ENCODE data around the gene DOK5.

DOK5 gene

GRCh38 chr20:54557806-54558590 is 82.6 kb downstream of the DOK5 start:
- H3K9me3 ChIP-seq (ENCODE audit: insufficient read depth, low read length): no peaks in the 10 kb centered on the region
- H3K27ac ChIP-seq (ENCODE audit: low read depth, low read length): no peak overlapping the region
- H3K4me3 ChIP-seq (ENCODE audit: insufficient read depth, low read length, poor library complexity, severe bottlenecking): no peak overlapping the region
- H3F3A ChIP-seq (ENCODE audit: insufficient read depth): no peaks in the 10 kb centered on the region
- no peak overlapping the region for H3K9ac ChIP-seq (ENCODE audit: low read length)
- no peaks in the 10 kb centered on the region for H4K20me1 ChIP-seq (ENCODE audit: low read depth, low read length)
- H2AFZ ChIP-seq (ENCODE audit: low read depth, low read length, severe bottlenecking): no peak overlapping the region
- TF ChIP-seq EZH2phosphoT487 (conservative IDR thresholded peaks at IDR 0.05; ENCODE audit: low read length): no peak
- TF ChIP-seq, protein P1, sequence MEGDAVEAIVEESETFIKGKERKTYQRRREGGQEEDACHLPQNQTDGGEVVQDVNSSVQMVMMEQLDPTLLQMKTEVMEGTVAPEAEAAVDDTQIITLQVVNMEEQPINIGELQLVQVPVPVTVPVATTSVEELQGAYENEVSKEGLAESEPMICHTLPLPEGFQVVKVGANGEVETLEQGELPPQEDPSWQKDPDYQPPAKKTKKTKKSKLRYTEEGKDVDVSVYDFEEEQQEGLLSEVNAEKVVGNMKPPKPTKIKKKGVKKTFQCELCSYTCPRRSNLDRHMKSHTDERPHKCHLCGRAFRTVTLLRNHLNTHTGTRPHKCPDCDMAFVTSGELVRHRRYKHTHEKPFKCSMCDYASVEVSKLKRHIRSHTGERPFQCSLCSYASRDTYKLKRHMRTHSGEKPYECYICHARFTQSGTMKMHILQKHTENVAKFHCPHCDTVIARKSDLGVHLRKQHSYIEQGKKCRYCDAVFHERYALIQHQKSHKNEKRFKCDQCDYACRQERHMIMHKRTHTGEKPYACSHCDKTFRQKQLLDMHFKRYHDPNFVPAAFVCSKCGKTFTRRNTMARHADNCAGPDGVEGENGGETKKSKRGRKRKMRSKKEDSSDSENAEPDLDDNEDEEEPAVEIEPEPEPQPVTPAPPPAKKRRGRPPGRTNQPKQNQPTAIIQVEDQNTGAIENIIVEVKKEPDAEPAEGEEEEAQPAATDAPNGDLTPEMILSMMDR (IDR thresholded peaks at IDR 0.05; ENCODE audit: insufficient read depth, low read length, poor library complexity, severe bottlenecking): no peak
- H3K9me2 ChIP-seq (replicated peaks; ENCODE audit: insufficient read depth, low read length): no peaks in the 10 kb centered on the region
- no peak overlapping the region for H3K4me2 ChIP-seq (ENCODE audit: low read depth, low read length, poor library complexity, severe bottlenecking)
- H3K27me3 ChIP-seq (ENCODE audit: low read length): no peaks in the 10 kb centered on the region
- no peaks in the 10 kb centered on the region for H3K79me2 ChIP-seq (ENCODE audit: insufficient read depth, low read length)
- no peaks in the 10 kb centered on the region for H3K36me3 ChIP-seq (ENCODE audit: low read length)

- H3K27ac ChIP-seq (ENCODE audit: low read depth, low read length): no peak overlapping the region
- H3K9me3 ChIP-seq (ENCODE audit: insufficient read depth, low read length): no peaks in the 10 kb centered on the region
- H3K9ac ChIP-seq (ENCODE audit: low read length): no peak overlapping the region
- H2AFZ ChIP-seq (ENCODE audit: low read depth, low read length, severe bottlenecking): no peak overlapping the region
- no peaks in the 10 kb centered on the region for H3K27me3 ChIP-seq (ENCODE audit: low read length)
- H3K9me2 ChIP-seq (replicated peaks; ENCODE audit: insufficient read depth, low read length): no peaks in the 10 kb centered on the region
- H3F3A ChIP-seq (ENCODE audit: insufficient read depth): no peaks in the 10 kb centered on the region
- H4K20me1 ChIP-seq (ENCODE audit: low read depth, low read length): no peaks in the 10 kb centered on the region
- H3K4me2 ChIP-seq (ENCODE audit: low read depth, low read length, poor library complexity, severe bottlenecking): no peak overlapping the region
- TF ChIP-seq, protein P1 (IDR thresholded peaks at IDR 0.05; ENCODE audit: insufficient read depth, low read length, poor library complexity, severe bottlenecking): no peak
- TF ChIP-seq EZH2phosphoT487 (conservative IDR thresholded peaks at IDR 0.05; ENCODE audit: low read length): no peak
- no peak overlapping the region for H3K4me3 ChIP-seq (ENCODE audit: insufficient read depth, low read length, poor library complexity, severe bottlenecking)
- no peaks in the 10 kb centered on the region for H3K36me3 ChIP-seq (ENCODE audit: low read length)
- no peaks in the 10 kb centered on the region for H3K79me2 ChIP-seq (ENCODE audit: insufficient read depth, low read length)
These were observed 84.5 kb downstream of the DOK5 start for GRCh38 chr20:54559890-54560289.

- no peak overlapping the region for H3K27ac ChIP-seq (ENCODE audit: low read depth, low read length)
- no peaks in the 10 kb centered on the region for H3K9me3 ChIP-seq (ENCODE audit: insufficient read depth, low read length)
- H3K4me2 ChIP-seq (ENCODE audit: low read depth, low read length, poor library complexity, severe bottlenecking): no peak overlapping the region
- H3F3A ChIP-seq (ENCODE audit: insufficient read depth): no peaks in the 10 kb centered on the region
- H3K9ac ChIP-seq (ENCODE audit: low read length): no peak overlapping the region
- H3K27me3 ChIP-seq (ENCODE audit: low read length): no peaks in the 10 kb centered on the region
- no peak overlapping the region for H3K4me3 ChIP-seq (ENCODE audit: insufficient read depth, low read length, poor library complexity, severe bottlenecking)
- TF ChIP-seq, protein P1 (IDR thresholded peaks at IDR 0.05; ENCODE audit: insufficient read depth, low read length, poor library complexity, severe bottlenecking): no peak
- TF ChIP-seq EZH2phosphoT487 (conservative IDR thresholded peaks at IDR 0.05; ENCODE audit: low read length): no peak
- no peaks in the 10 kb centered on the region for H3K36me3 ChIP-seq (ENCODE audit: low read length)
- no peaks in the 10 kb centered on the region for H3K9me2 ChIP-seq (replicated peaks; ENCODE audit: insufficient read depth, low read length)
- no peak overlapping the region for H2AFZ ChIP-seq (ENCODE audit: low read depth, low read length, severe bottlenecking)
- no peaks in the 10 kb centered on the region for H4K20me1 ChIP-seq (ENCODE audit: low read depth, low read length)
- no peaks in the 10 kb centered on the region for H3K79me2 ChIP-seq (ENCODE audit: insufficient read depth, low read length)
These were observed 85.0 kb downstream of the DOK5 start for GRCh38 chr20:54560357-54560756.

Measured in SU-DHL-6 (cell line).